LNCaP clone FGC (cell line): Measurements from ENCODE around the gene NLRP2B.
"Not testable (repeated sequence)": the region's sequence is repeated elsewhere in the genome, so short reads cannot be mapped to it uniquely, and the experiment has no call there.

Experiments used
- DNase-seq: peaks from one replicate; pipeline ENCODE4 v3.0.0-alpha.2; 2011; ENCODE audit warnings: low read depth
- H3K4me3 ChIP-seq: 2 replicates; pipeline ENCODE4 v1.5.1; 2011; ENCODE audit warnings: mild to moderate bottlenecking, low read depth, low read length, control low read depth
- TF ChIP-seq, protein P1 (sequence below): IDR thresholded peaks from 2 replicates; pipeline ENCODE4 v1.5.1; 2012; ENCODE audit warnings: mild to moderate bottlenecking; ENCODE audit not compliant: control insufficient read depth, insufficient read depth; ENCODE audit errors: extremely low read depth

Gene NLRP2B

DNA sequence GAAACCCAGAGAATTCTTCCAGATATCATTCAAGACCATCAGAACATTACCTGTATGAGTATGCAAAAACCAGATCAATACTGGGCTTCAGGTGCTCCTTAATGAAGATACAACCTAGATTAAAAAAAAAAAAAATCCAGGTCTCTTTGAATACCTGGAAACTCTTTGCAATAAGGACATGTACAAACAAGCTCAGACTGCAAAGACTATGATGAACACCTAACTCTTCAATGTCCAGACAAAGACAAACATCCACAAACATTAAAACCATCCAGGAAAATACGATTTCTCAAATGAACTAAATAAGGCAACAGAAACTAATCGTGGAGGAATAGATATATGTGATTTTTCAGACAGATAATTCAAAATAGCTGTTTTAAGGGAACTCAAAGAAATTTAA lies 38.7 kb downstream of the NLRP2B start:
- no peak for DNase-seq
- TF ChIP-seq, protein P1, sequence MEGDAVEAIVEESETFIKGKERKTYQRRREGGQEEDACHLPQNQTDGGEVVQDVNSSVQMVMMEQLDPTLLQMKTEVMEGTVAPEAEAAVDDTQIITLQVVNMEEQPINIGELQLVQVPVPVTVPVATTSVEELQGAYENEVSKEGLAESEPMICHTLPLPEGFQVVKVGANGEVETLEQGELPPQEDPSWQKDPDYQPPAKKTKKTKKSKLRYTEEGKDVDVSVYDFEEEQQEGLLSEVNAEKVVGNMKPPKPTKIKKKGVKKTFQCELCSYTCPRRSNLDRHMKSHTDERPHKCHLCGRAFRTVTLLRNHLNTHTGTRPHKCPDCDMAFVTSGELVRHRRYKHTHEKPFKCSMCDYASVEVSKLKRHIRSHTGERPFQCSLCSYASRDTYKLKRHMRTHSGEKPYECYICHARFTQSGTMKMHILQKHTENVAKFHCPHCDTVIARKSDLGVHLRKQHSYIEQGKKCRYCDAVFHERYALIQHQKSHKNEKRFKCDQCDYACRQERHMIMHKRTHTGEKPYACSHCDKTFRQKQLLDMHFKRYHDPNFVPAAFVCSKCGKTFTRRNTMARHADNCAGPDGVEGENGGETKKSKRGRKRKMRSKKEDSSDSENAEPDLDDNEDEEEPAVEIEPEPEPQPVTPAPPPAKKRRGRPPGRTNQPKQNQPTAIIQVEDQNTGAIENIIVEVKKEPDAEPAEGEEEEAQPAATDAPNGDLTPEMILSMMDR, result no peak
- no peak overlapping the region for H3K4me3 ChIP-seq

- H3K4me3 ChIP-seq, result no peak overlapping the region
- no peak for DNase-seq
- TF ChIP-seq, protein P1, result no peak
Observed at GRCh38 chrX:57640674-57641016, 39.4 kb downstream of the NLRP2B start.

DNA sequence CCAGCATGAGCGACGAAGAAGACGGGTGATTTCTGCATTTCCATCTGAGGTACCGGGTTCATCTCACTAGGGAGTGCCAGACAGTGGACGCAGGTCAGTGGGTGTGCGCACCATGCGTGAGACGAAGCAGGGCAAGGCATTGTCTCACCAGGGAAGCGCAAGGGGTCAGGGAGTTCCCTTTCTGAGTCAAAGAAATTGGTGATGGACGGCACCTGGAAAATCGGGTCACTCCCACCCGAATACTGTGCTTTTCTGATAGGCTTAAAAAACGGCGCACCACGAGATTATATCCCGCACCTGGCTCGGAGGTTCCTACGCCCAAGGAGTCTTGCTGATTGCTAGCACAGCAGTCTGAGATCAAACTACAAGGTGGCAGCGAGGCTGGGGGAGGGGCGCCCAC lies 50.6 kb downstream of the NLRP2B start:
- not testable (repeated sequence) for DNase-seq, H3K4me3 ChIP-seq
